ENCODE measurements around the gene NUP62.
A peak's percentile ranks its signal among the peaks of the same experiment; 100 is the strongest.

GRCh38 chr19:49929121-49929610 is at the start of gene NUP62, which contains the start of gene ATF5:
- TF ChIP-seq RFX5 (IDR thresholded peaks at IDR 0.05; ENCODE audit: low read depth, low read length) (no peak), CEBPB (IDR thresholded peaks at IDR 0.05; ENCODE audit: low read depth, low read length) (no peak), CHD1 (IDR thresholded peaks at IDR 0.05; ENCODE audit: low read depth, low read length) (no peak), ELK1 (IDR thresholded peaks at IDR 0.05; ENCODE audit: borderline replicate concordance, low read depth, low read length) (no peak), POLR2A (IDR thresholded peaks at IDR 0.05; ENCODE audit: low read depth, low read length) (peak; percentile 77), MXI1 (IDR thresholded peaks at IDR 0.05; ENCODE audit: borderline replicate concordance, low read depth, low read length) (no peak), BHLHE40 (IDR thresholded peaks at IDR 0.05; ENCODE audit: low read depth, low read length) (no peak), USF2 (IDR thresholded peaks at IDR 0.05; ENCODE audit: low read depth, low read length) (no peak), RAD21 (IDR thresholded peaks at IDR 0.05; ENCODE audit: low read length) (no peak), SMC3 (IDR thresholded peaks at IDR 0.05; ENCODE audit: low read depth, low read length) (no peak)
- TF ChIP-seq, protein P1, sequence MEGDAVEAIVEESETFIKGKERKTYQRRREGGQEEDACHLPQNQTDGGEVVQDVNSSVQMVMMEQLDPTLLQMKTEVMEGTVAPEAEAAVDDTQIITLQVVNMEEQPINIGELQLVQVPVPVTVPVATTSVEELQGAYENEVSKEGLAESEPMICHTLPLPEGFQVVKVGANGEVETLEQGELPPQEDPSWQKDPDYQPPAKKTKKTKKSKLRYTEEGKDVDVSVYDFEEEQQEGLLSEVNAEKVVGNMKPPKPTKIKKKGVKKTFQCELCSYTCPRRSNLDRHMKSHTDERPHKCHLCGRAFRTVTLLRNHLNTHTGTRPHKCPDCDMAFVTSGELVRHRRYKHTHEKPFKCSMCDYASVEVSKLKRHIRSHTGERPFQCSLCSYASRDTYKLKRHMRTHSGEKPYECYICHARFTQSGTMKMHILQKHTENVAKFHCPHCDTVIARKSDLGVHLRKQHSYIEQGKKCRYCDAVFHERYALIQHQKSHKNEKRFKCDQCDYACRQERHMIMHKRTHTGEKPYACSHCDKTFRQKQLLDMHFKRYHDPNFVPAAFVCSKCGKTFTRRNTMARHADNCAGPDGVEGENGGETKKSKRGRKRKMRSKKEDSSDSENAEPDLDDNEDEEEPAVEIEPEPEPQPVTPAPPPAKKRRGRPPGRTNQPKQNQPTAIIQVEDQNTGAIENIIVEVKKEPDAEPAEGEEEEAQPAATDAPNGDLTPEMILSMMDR (conservative IDR thresholded peaks at IDR 0.05; ENCODE audit: low read depth, low read length): no peak
